ENCODE results near the gene SVOPL.

SVOPL gene

DNA sequence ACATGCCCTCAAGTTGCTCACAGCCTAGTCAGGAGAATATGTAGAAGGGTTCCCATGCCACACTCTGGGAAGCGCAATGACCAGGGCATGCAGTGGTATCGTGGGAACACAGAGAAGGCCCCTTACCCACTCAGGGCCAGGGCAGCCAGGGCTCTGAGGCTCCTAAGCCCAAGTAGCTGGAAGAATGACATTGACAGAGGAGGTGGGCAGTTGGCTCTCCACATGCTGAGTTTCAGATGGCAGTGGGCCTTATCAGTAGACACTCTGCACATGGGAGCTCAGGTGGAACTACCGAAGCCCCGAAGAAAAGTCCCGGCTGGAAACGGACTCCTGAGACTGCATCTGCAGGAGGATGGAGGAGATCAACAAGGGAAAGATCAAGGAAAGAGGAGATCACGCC, 15.7 kb upstream of the SVOPL start:
- TF ChIP-seq, protein P1, sequence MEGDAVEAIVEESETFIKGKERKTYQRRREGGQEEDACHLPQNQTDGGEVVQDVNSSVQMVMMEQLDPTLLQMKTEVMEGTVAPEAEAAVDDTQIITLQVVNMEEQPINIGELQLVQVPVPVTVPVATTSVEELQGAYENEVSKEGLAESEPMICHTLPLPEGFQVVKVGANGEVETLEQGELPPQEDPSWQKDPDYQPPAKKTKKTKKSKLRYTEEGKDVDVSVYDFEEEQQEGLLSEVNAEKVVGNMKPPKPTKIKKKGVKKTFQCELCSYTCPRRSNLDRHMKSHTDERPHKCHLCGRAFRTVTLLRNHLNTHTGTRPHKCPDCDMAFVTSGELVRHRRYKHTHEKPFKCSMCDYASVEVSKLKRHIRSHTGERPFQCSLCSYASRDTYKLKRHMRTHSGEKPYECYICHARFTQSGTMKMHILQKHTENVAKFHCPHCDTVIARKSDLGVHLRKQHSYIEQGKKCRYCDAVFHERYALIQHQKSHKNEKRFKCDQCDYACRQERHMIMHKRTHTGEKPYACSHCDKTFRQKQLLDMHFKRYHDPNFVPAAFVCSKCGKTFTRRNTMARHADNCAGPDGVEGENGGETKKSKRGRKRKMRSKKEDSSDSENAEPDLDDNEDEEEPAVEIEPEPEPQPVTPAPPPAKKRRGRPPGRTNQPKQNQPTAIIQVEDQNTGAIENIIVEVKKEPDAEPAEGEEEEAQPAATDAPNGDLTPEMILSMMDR (IDR thresholded peaks at IDR 0.05): no peak
- H3K4me1 ChIP-seq (ENCODE audit: control insufficient read depth in 1 of 2, insufficient read depth in 1 of 2, low read depth in 1 of 2, low read length in 1 of 2): no peaks in the 10 kb centered on the region
- H3K4me3 ChIP-seq (ENCODE audit: low read depth in 1 of 2, low read length in 1 of 2): no peak overlapping the region
- H3K36me3 ChIP-seq: no peaks in the 10 kb centered on the region
- H3K27me3 ChIP-seq: peaks cover 12% of the 10 kb centered on the region
- no peaks in the 10 kb centered on the region for H3K9me3 ChIP-seq
- H3K27ac ChIP-seq: no peak overlapping the region

DNA sequence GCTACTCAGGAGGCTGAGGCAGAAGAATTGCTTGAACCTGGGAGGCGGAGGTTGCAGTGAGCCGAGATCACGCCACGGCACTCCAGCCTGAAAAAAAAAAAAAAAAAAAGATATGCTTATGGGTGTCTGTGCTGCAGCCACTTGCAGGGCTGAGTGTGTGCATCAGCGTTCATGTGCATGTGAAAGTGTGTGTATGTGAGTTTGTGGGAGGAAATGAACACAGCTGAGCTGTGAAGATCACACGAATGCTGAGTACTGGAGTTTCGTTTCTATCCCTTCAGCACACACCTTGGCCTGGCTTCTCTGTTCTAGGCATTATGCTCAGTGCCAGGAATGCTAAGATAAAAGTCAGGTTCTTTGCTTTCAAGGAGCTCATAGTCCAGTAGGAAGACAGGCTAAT, 12.0 kb upstream of the SVOPL start:
- TF ChIP-seq, protein P1 (IDR thresholded peaks at IDR 0.05): no peak
- Histone ChIP-seq H3K27ac (no peak overlapping the region), H3K4me1 (ENCODE audit: control insufficient read depth in 1 of 2, insufficient read depth in 1 of 2, low read depth in 1 of 2, low read length in 1 of 2) (no peaks in the 10 kb centered on the region), H3K27me3 (peaks cover 3% of the 10 kb centered on the region), H3K4me3 (ENCODE audit: low read depth in 1 of 2, low read length in 1 of 2) (no peak overlapping the region), H3K36me3 (no peaks in the 10 kb centered on the region), H3K9me3 (no peaks in the 10 kb centered on the region)

DNA sequence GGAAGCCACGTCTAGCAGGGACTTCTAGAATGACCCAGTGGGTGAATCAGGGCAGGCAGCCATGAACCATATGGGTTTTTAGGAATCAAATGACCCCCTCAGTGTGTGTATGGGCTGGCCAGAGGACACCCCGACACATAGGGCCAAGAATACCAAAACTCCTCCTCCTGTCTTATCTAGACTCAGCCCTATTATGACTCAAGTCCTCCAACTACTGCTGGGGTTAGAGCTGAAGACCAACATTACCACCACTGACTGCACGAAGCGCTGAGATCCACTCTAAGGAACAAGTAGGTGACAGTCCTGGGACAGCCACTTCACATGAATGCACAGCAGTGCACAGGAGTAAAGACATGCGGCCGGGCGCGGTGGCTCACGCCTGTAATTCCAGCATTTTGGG, 11.5 kb upstream of the SVOPL start:
- H3K36me3 ChIP-seq: no peaks in the 10 kb centered on the region
- H3K9me3 ChIP-seq: no peaks in the 10 kb centered on the region
- no peaks in the 10 kb centered on the region for H3K4me1 ChIP-seq (ENCODE audit: control insufficient read depth in 1 of 2, insufficient read depth in 1 of 2, low read depth in 1 of 2, low read length in 1 of 2)
- TF ChIP-seq, protein P1 (IDR thresholded peaks at IDR 0.05): no peak
- H3K27ac ChIP-seq: no peak overlapping the region
- no peak overlapping the region for H3K4me3 ChIP-seq (ENCODE audit: low read depth in 1 of 2, low read length in 1 of 2)
- no peaks in the 10 kb centered on the region for H3K27me3 ChIP-seq

GRCh38 chr7:138710536-138711385, 9.6 kb upstream of the SVOPL start:
- no peaks in the 10 kb centered on the region for H3K9me3 ChIP-seq
- no peak overlapping the region for H3K4me3 ChIP-seq (ENCODE audit: low read depth in 1 of 2, low read length in 1 of 2)
- H3K4me1 ChIP-seq (ENCODE audit: control insufficient read depth in 1 of 2, insufficient read depth in 1 of 2, low read depth in 1 of 2, low read length in 1 of 2): no peaks in the 10 kb centered on the region
- TF ChIP-seq, protein P1 (IDR thresholded peaks at IDR 0.05): no peak
- no peaks in the 10 kb centered on the region for H3K36me3 ChIP-seq
- H3K27ac ChIP-seq: no peak overlapping the region
- no peaks in the 10 kb centered on the region for H3K27me3 ChIP-seq

- no peak overlapping the region for H3K4me3 ChIP-seq (ENCODE audit: low read depth in 1 of 2, low read length in 1 of 2)
Observed at GRCh38 chr7:138705167-138705566, 4.0 kb upstream of the SVOPL start.

More at GRCh38 chr7:138705167-138705566, 4.0 kb upstream of the SVOPL start:
- Histone ChIP-seq H3K4me1 (ENCODE audit: control insufficient read depth in 1 of 2, insufficient read depth in 1 of 2, low read depth in 1 of 2, low read length in 1 of 2) (peaks cover 0 to 10% of the 10 kb centered on the region in 2 experiments), H3K27ac (no peak overlapping the region), H3K9me3 (no peaks in the 10 kb centered on the region), H3K27me3 (no peaks in the 10 kb centered on the region), H3K36me3 (no peaks in the 10 kb centered on the region)
- TF ChIP-seq, protein P1 (IDR thresholded peaks at IDR 0.05): no peak

Measured in neutrophil (primary cell).